Measurements from ENCODE around the gene DNALI1.
"Not testable (repeated sequence)": the region's sequence is repeated elsewhere in the genome, so short reads cannot be mapped to it uniquely, and the experiment has no call there.

Gene DNALI1

GRCh38 chr1:37557402-37557801 lies 662 bp downstream of the DNALI1 start:
- no peak for DNase-seq

- DNase-seq = no peak
These were observed 1.7 kb downstream of the DNALI1 start for GRCh38 chr1:37558411-37558810.

- DNase-seq = no peak
These were observed 2.3 kb downstream of the DNALI1 start for GRCh38 chr1:37559080-37559479.

- DNase-seq = not testable (repeated sequence)
These were observed 3.2 kb downstream of the DNALI1 start for GRCh38 chr1:37559957-37560379.

- DNase-seq = no peak
These were observed 3.8 kb downstream of the DNALI1 start for GRCh38 chr1:37560401-37561132.

- DNase-seq = peak in 1 of 2 experiments; percentile 12
These were observed 4.7 kb downstream of the DNALI1 start for GRCh38 chr1:37561133-37562132.

- DNase-seq = no peak
These were observed 6.2 kb downstream of the DNALI1 start for GRCh38 chr1:37562984-37563383.

GRCh38 chr1:37564892-37565291 lies 8.2 kb downstream of the DNALI1 start:
- DNase-seq = no peak

GRCh38 chr1:37567023-37567422 lies 10.3 kb downstream of the DNALI1 start:
- DNase-seq = no peak

- DNase-seq = no peak
These were observed 14.0 kb downstream of the DNALI1 start for GRCh38 chr1:37570528-37571334.

GRCh38 chr1:37574834-37575480 lies 18.2 kb downstream of the DNALI1 start:
- no peak for DNase-seq

GRCh38 chr1:37575692-37576091 lies 19.0 kb downstream of the DNALI1 start:
- no peak for DNase-seq

GRCh38 chr1:37584544-37584943 lies 27.8 kb downstream of the DNALI1 start:
- not testable (repeated sequence) for DNase-seq

GRCh38 chr1:37588939-37589338 lies 32.2 kb downstream of the DNALI1 start:
- no peak for DNase-seq

GRCh38 chr1:37593726-37594125 lies 37.0 kb downstream of the DNALI1 start:
- no peak for DNase-seq

GRCh38 chr1:37595440-37596181 lies 38.9 kb downstream of the DNALI1 start, which contains the start of gene GNL2:
GNL2 (minus strand) TSS chr1:37595937; CDS start chr1:37595822, 115 bp downstream.
- peak; percentile 69 to 90 for DNase-seq

GRCh38 chr1:37596182-37596667 lies 39.5 kb downstream of the DNALI1 start:
- DNase-seq = no peak

GRCh38 chr1:37599940-37600339 lies 43.2 kb downstream of the DNALI1 start:
- DNase-seq = no peak

GRCh38 chr1:37601441-37601840 lies 44.7 kb downstream of the DNALI1 start:
- no peak for DNase-seq

GRCh38 chr1:37602750-37603694 lies 46.3 kb downstream of the DNALI1 start:
- DNase-seq = peak in 1 of 2 experiments; percentile 18
